HAP-1 (cell line): ENCODE data around the gene PGLYRP3.
"Not testable (repeated sequence)": the region's sequence is repeated elsewhere in the genome, so short reads cannot be mapped to it uniquely, and the experiment has no call there.

ENCODE experiments used
- DNase-seq, 2 experiments: peaks; one replicate each; pipeline ENCODE4 v3.0.0-alpha.2; 2016 to 2020; ENCODE audit warnings: low spot score in 2 of 2
- H3K27me3 ChIP-seq: fragments of 250-450 bp; sonication (Bioruptor Pico); 2 replicates; pipeline ENCODE4 v1.5.1; 2020; ENCODE audit warnings: low read depth, mild to moderate bottlenecking, moderate library complexity
- H3K36me3 ChIP-seq: fragments of 250-450 bp; sonication (Bioruptor Pico); replicated peaks from 2 replicates; pipeline ENCODE4 v1.5.1; 2020; ENCODE audit warnings: mild to moderate bottlenecking
- H3K4me1 ChIP-seq: fragments of 250-450 bp; sonication (Bioruptor Pico); 2 replicates; pipeline ENCODE4 v1.5.1; 2020; ENCODE audit warnings: mild to moderate bottlenecking
- H3K4me3 ChIP-seq: fragments of 250-450 bp; sonication (Bioruptor Pico); 2 replicates; pipeline ENCODE4 v1.5.1; 2020; ENCODE audit warnings: mild to moderate bottlenecking, moderate library complexity
- H3K9me3 ChIP-seq: fragments of 250-450 bp; sonication (Bioruptor Pico); 2 replicates; pipeline ENCODE4 v1.5.1; 2020; ENCODE audit warnings: mild to moderate bottlenecking, moderate library complexity
- in situ Hi-C: fragments of 300-500 bp; cut with MboI; formaldehyde crosslinking; loops from 3 replicates; pipeline ENCODE4 v1.14.3; 2020; ENCODE audit warnings: low sequenced_read_pairs, inconsistent platforms, mixed read lengths

The PGLYRP3 gene

DNA sequence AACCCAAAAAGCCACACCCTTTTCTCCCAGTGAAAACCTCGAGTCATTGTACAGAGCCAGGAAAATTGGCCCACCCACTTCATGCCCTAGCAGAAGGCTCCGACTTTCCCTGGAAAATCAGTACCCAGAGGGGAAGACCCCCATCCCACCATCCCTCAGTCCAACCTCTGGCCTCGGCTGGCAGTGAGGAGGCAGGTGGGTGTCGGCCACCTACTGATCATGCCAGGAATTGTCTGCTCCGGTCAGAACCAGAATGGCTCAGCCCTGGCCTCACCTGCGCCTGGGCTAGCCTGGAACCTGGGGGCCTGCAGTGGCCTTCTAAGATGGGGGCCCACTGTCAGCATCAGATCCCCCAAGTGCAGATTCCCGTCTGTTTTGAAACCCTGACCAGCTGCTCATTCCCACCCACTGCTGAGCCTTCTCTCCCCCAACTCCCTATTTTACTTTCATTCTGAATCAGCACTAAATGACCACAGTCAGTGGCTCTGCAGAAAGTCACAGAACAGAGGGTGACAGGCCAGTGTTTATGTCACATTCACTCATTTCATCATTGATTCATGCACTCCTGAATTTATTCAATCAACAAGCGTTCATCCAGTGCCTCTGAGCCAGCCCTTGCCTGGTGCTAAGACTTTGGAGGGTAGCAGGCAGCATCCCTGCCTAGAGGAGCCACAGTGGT lies 41.9 kb upstream of the PGLYRP3 start:
- no peaks in the 10 kb centered on the region for H3K36me3 ChIP-seq
- in situ Hi-C loops = loop anchor here (5.0 to 25.0 kb wide), 3 partner anchors 148 to 408 kb away; partner anchors contain the start of gene S100A2
- no peaks in the 10 kb centered on the region for H3K4me1 ChIP-seq
- H3K4me3 ChIP-seq = no peak overlapping the region
- DNase-seq = no peak
- peaks cover 19% of the 10 kb centered on the region for H3K27me3 ChIP-seq
- H3K9me3 ChIP-seq = no peaks in the 10 kb centered on the region

DNA sequence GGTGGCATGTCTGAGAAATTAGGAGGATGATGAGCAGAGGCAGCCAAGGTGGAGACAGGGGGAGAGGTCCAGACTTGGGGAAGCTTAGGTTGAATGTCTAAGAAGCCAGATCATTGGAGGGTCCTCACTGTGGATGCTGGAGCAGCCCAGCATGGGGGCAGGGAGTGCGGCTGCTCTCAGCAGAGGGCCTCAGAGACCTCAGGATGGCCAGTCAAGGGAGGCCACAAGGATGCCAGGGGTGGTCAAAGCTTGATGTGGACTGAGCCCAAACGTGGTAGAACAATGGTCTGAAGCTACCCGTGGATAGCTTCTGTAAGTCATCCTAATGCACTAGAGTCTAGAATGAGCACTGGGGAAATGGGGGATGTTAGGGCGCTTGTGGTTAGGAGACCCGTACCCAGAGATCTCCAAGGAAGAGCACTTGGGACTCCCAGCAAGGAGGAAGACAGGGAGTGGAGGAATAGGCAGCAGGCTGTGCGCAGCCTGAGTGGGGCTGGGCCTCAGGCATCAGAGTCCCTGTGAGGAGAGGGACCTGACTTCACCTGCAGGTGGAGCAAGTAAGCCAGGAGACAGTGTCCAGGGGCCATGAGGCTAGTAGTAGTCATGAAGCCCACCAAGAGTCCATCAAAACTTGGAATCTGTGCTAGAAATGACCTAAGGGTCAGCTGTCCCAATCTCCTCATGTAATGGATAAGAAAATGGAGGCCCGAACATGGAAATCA lies 40.6 kb upstream of the PGLYRP3 start:
- Histone ChIP-seq H3K27me3 (peaks cover 19% of the 10 kb centered on the region), H3K36me3 (no peaks in the 10 kb centered on the region), H3K4me1 (no peaks in the 10 kb centered on the region), H3K4me3 (no peak overlapping the region), H3K9me3 (no peaks in the 10 kb centered on the region)
- peak in 1 of 2 experiments; percentile 33 for DNase-seq
- in situ Hi-C loops = loop anchor here (10.0 to 25.0 kb wide), 2 partner anchors 211 to 409 kb away; partner anchors contain the start of gene S100A2

DNA sequence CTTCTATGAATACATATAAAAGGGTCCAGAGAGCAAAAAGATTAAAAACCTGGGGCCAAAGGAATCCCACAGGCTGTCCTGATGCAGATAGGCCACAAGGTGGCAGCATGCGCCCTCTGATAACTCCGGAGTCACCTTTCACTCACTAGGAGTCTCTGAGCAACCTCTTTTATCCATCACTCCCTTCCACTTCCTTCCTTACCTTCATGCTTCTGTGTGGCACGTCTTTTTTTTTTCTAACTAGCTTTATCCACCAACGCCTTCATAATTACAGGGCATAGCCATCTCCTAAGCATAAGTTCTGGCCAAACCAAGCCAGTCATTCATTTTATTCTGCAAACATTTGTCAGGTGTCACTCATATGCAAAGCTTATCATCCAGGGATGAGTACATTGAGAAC lies 39.8 kb upstream of the PGLYRP3 start:
- no peaks in the 10 kb centered on the region for H3K36me3 ChIP-seq
- no peak overlapping the region for H3K4me3 ChIP-seq
- peaks cover 16% of the 10 kb centered on the region for H3K27me3 ChIP-seq
- no peaks in the 10 kb centered on the region for H3K9me3 ChIP-seq
- no peaks in the 10 kb centered on the region for H3K4me1 ChIP-seq
- DNase-seq = peak; percentile 70 to 72
- in situ Hi-C loops = loop anchor here (10.0 to 25.0 kb wide), 2 partner anchors 212 to 410 kb away; partner anchors contain the start of gene S100A2

DNA sequence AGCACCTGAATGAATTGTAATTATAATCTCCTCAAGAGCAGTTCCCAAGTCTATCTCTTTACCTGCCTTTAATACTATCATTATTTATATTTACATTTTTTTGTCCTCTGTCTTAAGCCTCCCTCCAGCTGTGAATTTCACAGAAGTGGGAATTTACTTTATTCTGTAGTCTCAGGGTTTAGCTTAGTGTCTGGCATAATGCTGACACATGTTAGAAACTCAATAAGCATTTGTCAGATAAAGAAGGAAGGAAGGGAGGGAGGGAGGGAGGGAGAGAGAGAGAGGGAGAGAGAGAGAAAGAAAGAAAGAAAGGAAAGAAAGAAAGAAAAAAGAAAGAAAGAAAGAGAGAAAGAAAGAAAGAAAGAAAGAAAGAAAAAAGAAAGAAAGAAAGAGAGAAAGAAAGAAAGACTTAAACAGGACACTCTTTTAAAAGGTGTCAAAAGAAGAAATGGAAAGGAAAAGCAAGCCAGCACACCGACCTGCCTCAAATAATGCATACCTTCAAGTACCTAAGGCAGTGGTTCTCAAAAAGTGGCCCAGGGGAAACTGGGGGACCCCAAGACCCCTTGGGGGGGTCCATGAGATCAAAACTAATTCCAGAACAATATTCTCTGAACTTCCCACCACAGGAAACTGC lies 37.7 kb upstream of the PGLYRP3 start:
- Histone ChIP-seq H3K27me3 (peaks cover 15% of the 10 kb centered on the region), H3K36me3 (no peaks in the 10 kb centered on the region), H3K9me3 (no peaks in the 10 kb centered on the region), H3K4me3 (no peak overlapping the region), H3K4me1 (no peaks in the 10 kb centered on the region)
- in situ Hi-C loops = loop anchor here (10.0 to 25.0 kb wide), 2 partner anchors 214 to 412 kb away; partner anchors contain the start of gene S100A2
- DNase-seq = no peak

DNA sequence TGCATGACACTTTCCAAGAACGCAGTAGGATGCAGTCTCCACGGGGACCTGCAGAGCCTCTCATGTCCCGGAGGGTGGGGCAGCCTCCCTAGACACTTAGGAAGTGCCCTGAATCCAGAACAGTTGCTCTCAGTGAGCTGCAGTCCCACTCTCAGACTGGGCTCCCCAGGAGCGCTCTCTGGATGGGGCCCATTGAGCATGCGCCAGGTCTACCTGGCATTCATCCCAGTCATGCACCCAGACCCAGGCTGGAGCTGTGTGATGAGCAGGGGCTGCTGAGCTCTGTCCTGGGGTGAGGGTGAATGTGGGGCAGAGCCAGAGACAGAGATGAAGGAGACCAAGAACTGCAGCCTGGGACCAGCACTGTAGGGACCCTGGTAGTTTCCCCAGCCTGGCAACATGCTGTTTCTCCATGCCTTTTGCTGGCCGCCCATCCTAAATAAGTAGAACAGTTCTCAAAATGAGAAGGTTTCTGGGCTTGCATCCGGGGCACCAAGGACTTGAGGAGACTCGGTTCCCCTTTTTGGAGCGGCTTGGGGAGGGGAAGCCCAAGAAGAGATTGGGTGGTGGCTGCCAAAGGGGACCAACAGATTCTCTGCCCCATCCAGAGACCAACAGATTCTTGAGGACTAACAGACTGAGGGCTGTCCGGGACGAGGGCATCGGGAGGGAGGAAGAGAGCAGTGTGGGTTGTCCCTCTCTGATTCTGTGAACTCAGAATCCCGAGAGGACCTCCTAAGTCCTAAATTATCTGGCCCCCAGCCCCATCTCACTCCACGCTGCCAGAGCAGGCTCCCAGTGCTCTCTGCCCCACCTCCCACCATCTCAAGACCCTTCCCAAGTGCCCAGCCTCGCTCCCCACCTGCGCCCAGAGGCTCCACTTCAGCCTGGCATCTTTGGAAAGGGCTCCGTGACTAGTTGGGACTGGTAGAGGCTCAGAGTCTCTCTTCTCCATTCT lies 36.9 kb upstream of the PGLYRP3 start:
- no peak for DNase-seq
- in situ Hi-C loops = loop anchor here (10.0 to 25.0 kb wide), 2 partner anchors 215 to 413 kb away; partner anchors contain the start of gene S100A2
- Histone ChIP-seq H3K36me3 (no peaks in the 10 kb centered on the region), H3K4me3 (no peak overlapping the region), H3K9me3 (no peaks in the 10 kb centered on the region), H3K4me1 (no peaks in the 10 kb centered on the region), H3K27me3 (peaks cover 15% of the 10 kb centered on the region)

DNA sequence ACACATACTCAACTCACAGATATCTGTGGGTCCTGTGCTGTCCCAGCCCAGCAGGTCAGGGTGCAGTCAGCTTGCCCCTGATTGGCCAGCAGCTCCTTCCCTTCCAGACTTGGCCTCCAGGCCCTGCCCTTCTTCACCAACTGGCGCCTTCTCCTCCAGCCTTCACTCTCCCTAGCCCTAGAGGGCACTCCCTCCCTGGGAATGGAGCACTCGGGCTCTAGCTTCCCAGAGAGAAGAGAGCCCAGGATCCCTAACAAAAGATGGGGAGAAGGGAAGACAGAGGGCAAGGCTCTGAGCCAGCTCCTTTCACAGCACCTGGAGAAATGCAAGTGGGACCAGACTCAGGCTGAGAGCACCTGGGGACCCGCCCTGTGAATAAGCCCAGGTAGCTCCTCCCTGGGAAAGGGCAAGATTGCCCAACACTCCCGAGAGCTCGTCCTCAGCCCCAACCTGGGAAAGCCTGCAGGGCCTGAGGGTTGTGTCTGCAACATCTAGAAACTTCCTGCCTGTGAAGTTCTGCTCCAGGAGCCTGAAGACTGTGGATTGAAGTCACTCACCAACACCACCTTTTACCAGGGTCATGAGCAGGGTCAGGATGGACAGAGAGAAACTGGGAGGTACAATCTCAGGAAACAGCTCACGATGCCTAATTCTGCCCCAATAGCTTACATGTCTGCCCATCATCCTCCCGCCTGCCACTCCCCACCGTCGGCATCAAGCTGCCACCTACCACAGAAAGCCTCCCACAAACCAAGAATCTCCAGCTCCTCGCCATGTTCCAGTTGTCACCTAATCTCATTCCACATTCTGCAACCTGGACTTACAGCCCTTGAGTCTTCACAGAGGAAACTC lies 36.0 kb upstream of the PGLYRP3 start, which contains the start of gene PGLYRP4:
PGLYRP4 (minus strand) TSS at position 331 of the 852 bp plus-strand sequence. CDS start 909 bp downstream, outside the sequence.
- peaks cover 15% of the 10 kb centered on the region for H3K27me3 ChIP-seq
- H3K9me3 ChIP-seq = no peaks in the 10 kb centered on the region
- H3K36me3 ChIP-seq = no peaks in the 10 kb centered on the region
- DNase-seq = no peak
- H3K4me1 ChIP-seq = no peaks in the 10 kb centered on the region
- in situ Hi-C loops = no loop called here
- no peak within 1 kb of the TSS for H3K4me3 ChIP-seq

DNA sequence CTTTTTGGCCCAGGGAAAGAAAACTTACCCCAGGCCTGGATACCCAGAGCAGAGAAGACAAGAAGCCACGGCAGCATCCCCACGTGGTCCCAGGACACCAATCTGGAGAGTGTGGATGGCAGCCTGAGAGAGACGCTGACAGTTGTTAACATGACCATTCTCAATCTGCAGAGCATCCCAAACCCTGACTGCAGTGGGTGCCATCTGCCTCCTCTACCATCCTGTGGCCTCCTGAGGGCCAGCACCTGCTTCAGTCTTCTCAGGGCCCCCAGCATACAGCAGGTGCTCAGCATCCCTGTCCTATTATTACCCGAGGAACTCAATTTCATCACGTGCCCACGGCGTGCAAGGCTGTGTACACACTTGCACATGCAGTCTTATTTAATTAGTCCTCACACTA lies 35.1 kb upstream of the PGLYRP3 start:
- H3K4me1 ChIP-seq = no peaks in the 10 kb centered on the region
- in situ Hi-C loops = no loop called here
- H3K4me3 ChIP-seq = no peak overlapping the region
- no peaks in the 10 kb centered on the region for H3K9me3 ChIP-seq
- peaks cover 15% of the 10 kb centered on the region for H3K27me3 ChIP-seq
- DNase-seq = no peak
- no peaks in the 10 kb centered on the region for H3K36me3 ChIP-seq

DNA sequence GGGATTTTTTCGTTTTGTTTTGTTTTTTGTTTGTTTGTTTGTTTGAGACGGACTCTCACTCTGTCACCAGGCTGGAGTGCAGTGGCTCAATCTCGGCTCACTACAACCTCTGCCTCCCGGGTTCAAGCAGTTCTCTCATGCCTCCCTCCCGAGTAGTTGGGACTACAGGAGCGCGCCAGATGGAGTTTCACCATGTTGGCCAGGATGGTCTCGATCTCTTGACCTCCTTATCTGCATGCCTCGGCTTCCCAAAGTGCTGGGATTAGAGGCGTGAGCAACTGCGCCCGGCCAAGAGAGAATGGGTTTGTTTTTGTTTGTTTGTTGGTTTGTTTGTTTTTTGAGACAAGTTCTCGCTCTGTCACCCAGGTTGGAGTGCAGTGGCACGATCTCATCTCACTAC lies 34.3 kb upstream of the PGLYRP3 start:
- peaks cover 15% of the 10 kb centered on the region for H3K27me3 ChIP-seq
- in situ Hi-C loops, H3K4me3 ChIP-seq, H3K4me1 ChIP-seq, H3K36me3 ChIP-seq, DNase-seq, H3K9me3 ChIP-seq: not testable (repeated sequence)

DNA sequence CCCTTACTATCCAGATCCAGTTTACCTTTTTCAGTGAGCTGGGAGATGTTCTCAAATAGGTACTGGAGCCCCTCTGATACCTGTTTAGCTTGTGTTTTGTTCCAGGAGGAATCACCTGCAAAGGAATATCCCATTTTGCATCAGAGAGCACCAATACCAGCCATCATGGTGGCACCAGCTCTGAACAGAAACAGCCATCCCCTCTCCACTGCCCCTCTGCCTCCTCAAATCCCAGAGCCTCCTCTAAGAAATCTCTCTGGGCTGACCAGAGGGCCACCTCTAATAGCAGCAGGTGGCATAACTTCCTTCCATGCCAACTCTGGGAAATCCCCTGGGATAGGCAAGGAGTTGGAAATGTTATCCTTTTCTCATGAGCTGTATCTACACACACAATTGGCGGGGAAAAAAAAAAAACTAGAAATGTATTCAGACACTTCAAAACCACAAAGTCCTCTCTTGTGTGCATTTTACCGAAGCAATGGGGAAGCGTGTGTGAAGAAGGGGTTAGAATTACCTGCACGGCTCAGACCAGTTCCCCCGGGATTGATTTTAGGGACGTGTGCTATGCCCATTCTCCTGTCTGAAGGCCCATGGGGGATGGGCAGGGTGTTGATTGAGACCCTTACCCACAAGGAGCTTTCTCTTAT lies 33.4 kb upstream of the PGLYRP3 start:
- Histone ChIP-seq H3K9me3 (no peaks in the 10 kb centered on the region), H3K4me3 (no peak overlapping the region), H3K36me3 (no peaks in the 10 kb centered on the region), H3K27me3 (peaks cover 14% of the 10 kb centered on the region), H3K4me1 (no peaks in the 10 kb centered on the region)
- in situ Hi-C loops = no loop called here
- no peak for DNase-seq

DNA sequence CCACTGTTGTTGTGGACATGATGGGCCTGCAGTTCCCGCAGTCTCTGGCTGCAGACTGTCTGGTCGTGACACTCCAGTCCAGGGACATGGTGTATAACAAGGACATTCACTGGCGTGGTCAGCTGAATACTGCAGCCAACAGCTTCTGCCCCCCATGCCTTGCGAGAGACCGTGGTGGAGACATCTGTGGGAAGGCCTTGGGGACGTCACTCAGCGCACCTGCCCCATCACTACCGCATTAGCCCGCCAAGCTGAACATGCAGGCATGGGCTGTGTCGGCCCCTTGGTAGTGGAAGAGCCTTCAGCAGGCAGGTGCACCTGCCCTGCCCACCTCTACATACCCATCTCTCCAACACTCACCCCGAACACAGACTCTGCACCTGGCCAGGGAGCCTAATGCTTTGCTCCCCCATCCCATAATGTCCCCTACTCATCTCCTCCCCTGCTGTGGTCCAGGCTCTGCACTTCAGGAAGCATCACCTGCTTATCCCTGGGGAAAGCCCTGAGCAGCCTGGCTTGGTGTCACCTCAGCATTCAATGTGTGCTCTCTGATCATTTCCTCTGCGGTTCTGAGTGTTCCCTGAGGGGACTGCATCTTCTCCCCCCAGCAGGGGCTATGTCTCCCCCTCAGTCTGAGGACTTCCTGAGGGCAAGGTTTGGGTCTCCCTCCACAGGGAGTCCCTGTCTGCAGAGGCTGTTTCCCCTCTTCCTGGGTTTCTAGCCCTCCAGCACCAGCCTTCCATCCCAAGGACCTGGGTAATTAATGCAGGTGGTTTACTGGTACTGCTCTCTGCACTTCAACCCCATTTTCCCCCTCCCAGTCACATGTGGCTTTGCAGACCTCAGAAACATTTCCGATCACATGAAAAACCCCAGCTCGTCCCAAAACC lies 32.7 kb upstream of the PGLYRP3 start:
- DNase-seq = no peak
- H3K36me3 ChIP-seq = no peaks in the 10 kb centered on the region
- no peaks in the 10 kb centered on the region for H3K9me3 ChIP-seq
- H3K27me3 ChIP-seq = peaks cover 12% of the 10 kb centered on the region
- in situ Hi-C loops = no loop called here
- H3K4me1 ChIP-seq = no peaks in the 10 kb centered on the region
- H3K4me3 ChIP-seq = no peak overlapping the region

DNA sequence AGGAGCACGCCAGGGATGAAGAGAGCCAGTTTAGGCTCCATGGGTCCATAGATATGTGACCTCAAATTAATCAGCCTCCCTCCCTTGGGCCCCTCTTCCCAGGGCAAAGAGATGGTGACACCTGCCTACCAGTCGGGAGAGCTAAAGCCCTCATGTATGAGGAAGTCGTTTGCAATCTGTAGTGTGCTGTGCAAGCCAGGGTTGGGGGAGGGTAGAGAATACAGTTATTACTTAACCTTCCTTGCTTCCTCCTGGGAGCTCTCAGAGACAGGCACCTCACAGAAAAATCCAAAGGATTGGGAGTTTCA lies 31.9 kb upstream of the PGLYRP3 start:
- no peaks in the 10 kb centered on the region for H3K4me1 ChIP-seq
- no peak for DNase-seq
- no peak overlapping the region for H3K4me3 ChIP-seq
- H3K27me3 ChIP-seq = peaks cover 13% of the 10 kb centered on the region
- no peaks in the 10 kb centered on the region for H3K36me3 ChIP-seq
- H3K9me3 ChIP-seq = no peaks in the 10 kb centered on the region
- in situ Hi-C loops = no loop called here
